ENCODE results near the gene HTT.
"Not testable (repeated sequence)": the region's sequence is repeated elsewhere in the genome, so short reads cannot be mapped to it uniquely, and the experiment has no call there.

Gene HTT

DNA sequence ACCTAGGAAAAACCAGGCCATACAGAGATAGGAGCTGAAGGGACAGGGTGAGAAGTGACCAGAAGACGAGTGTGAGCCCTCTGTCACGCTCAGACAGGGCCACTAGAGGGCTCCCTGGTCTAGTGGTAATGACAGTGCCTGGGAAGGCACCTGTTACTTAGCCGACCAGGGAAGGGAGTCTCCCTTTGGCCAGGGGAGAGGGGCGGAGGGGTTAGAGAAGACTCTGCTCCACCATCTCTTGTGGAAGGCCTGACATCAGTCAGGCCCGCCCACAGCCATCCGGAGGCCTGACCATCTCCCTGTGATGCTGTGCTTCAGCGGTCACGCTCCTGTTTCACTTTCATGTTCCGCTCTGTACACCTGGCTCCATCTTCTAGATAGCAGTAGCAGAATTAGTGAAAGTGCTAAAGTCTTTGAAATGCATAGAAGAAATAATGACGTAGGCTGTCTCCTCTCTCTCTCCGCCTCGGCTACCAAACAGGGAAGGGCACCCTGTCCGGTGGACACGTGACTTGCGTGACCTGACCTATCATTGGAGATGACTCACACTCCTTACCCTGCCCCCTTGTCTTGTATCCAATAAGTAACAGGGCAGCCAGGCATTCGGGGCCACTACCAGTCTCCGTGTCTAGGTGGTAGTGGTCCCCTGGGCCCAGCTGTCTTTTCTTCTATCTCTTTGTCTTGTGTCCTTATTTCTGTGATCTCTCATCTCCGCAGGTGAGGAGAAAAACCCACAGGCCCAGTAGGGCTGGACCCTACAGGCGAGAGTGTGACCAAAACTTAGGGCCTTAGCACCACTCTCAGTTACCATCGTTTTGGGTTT is 26.8 kb upstream of the HTT start:
- H3K9me3 ChIP-seq (ENCODE audit: control insufficient read depth, low read length): peaks cover 4% of the 10 kb centered on the region
- H3K4me1 ChIP-seq (ENCODE audit: control insufficient read depth, insufficient read depth, low read length, poor library complexity, severe bottlenecking): no peaks in the 10 kb centered on the region
- H3K36me3 ChIP-seq (ENCODE audit: control insufficient read depth, insufficient read depth, low read length): no peaks in the 10 kb centered on the region
- no peak overlapping the region for H3K4me3 ChIP-seq (ENCODE audit: extremely low read depth, insufficient read depth, low read length, poor library complexity, severe bottlenecking)
- WGBS, 2 experiments (ENCODE audit: insufficient coverage in 2 of 2): 62 to 67% methylated on average over 13 to 19 of the region's 20 CpGs
- no peak overlapping the region for H3K27ac ChIP-seq (ENCODE audit: low read depth, low read length, severe bottlenecking)

DNA sequence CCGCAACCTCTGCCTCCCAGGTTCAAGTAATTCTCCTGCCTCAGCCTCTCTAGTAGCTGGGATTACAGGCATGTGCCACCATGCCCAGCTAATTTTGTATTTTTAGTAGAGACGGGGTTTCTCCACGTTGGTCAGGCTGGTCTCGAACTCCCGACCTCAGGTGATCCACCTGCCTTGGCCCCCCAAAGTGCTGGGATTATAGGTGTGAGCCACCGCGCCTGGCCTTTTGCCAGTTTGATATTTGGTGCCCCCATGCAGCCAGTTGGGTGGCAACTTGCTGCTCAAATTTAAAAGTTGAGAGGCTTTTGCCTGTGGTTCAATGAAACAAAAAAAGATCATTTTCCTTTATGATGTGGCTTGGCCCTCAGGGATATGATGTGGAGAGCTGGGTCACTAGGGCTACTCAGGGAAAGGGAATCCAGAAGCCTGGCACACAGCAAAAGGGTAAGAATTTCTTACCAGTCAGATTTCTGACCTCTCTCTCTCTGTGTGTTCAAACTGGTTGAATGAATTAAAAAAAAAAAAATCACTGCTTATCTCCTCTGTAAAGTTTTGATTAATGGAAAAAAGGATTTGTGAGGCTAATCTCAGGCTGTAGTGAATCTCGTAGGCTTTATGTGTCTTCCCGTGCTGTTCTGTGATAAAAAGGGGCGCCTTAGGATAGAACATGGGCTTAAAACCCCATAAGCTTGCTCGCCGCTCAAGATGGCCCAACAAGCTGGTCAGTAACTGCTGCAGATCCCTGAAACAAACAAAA is 23.2 kb upstream of the HTT start:
- not testable (repeated sequence) for H3K27ac ChIP-seq (ENCODE audit: low read depth, low read length, severe bottlenecking); H3K4me1 ChIP-seq (ENCODE audit: control insufficient read depth, insufficient read depth, low read length, poor library complexity, severe bottlenecking); H3K4me3 ChIP-seq (ENCODE audit: extremely low read depth, insufficient read depth, low read length, poor library complexity, severe bottlenecking); H3K36me3 ChIP-seq (ENCODE audit: control insufficient read depth, insufficient read depth, low read length)
- H3K9me3 ChIP-seq (ENCODE audit: control insufficient read depth, low read length): peaks cover 20% of the 10 kb centered on the region
- 96 to 97% methylated on average over 8 to 11 of the region's 12 CpGs for WGBS, 2 experiments (ENCODE audit: insufficient coverage in 2 of 2)

DNA sequence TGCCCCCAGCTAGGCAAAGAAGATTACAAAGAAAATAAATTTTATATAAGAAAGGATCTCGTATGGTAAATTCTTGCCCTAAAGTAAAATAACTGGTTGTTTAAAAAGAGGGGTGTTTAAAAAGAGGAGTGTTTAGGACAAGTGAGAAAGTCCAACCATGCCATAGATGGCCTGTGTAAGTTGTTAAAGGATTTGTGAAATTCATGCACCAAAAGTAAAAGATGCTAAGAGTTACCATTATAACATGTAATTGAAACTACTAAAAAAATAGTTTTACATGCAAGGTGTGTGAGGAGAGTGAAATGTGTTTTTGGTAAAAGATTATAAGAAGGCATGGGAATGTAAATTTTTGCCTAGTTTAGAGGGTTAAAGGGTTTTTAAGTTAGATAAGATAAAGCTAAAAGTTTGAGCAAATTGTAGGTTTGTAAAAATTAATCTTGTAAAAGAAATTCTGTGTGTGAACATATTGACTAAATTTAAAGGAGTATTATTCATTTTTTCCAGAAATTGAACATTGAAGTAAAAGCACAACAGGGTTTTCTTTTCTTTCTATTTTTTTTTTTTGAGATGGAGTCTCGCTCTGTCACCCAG is 20.2 kb upstream of the HTT start:
- no peaks in the 10 kb centered on the region for H3K36me3 ChIP-seq (ENCODE audit: control insufficient read depth, insufficient read depth, low read length)
- H3K4me3 ChIP-seq (ENCODE audit: extremely low read depth, insufficient read depth, low read length, poor library complexity, severe bottlenecking): no peak overlapping the region
- peaks cover 22% of the 10 kb centered on the region for H3K9me3 ChIP-seq (ENCODE audit: control insufficient read depth, low read length)
- H3K27ac ChIP-seq (ENCODE audit: low read depth, low read length, severe bottlenecking): no peak overlapping the region
- no peaks in the 10 kb centered on the region for H3K4me1 ChIP-seq (ENCODE audit: control insufficient read depth, insufficient read depth, low read length, poor library complexity, severe bottlenecking)
- WGBS, 2 experiments (ENCODE audit: insufficient coverage in 2 of 2): 83 to 86% methylated on average over 1 of the region's 2 CpGs

DNA sequence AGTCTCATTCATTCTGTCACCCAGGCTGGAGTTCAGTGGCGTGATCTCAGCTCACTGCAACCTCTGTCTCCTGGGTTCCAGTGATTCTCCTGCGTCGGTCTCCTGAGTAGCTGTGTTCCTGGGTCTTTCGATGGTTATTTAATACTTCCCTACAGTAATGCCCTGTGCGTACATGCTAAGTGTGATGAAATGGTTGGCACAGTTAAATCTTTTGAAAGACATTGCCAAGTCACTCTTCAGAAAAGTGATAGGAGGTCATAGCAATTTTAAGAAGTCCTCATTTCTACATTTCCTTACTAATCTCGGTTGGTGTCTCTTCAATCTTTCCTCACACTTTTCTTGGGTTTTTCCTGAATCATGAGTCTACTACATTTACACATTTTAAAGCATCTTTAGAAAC is 14.5 kb upstream of the HTT start:
- no peaks in the 10 kb centered on the region for H3K36me3 ChIP-seq (ENCODE audit: control insufficient read depth, insufficient read depth, low read length)
- H3K4me3 ChIP-seq (ENCODE audit: extremely low read depth, insufficient read depth, low read length, poor library complexity, severe bottlenecking): no peak overlapping the region
- H3K9me3 ChIP-seq (ENCODE audit: control insufficient read depth, low read length): peaks cover 16% of the 10 kb centered on the region
- H3K27ac ChIP-seq (ENCODE audit: low read depth, low read length, severe bottlenecking): no peak overlapping the region
- 89 to 94% methylated on average over 6 of the region's 6 CpGs for WGBS, 2 experiments (ENCODE audit: insufficient coverage in 2 of 2)
- H3K4me1 ChIP-seq (ENCODE audit: control insufficient read depth, insufficient read depth, low read length, poor library complexity, severe bottlenecking): peaks cover 4% of the 10 kb centered on the region

DNA sequence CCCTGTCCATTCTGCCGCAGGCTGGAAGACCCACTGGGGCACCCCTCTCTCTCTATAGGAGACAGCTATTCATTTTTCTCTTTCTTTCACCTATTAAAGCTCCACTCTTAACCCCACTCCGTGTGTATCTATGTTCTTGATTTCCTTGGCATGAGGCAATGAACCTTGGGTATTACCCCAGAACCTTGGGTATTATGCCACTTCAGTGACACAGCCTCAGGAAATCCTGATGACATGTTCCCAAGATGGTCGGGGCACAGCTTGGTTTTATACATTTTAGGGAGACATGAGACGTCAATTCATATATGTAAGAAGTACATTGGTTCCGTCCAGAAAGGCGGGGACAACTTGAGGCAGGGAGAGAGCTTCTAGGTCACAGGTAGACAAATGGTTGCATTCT is 13.5 kb upstream of the HTT start:
- H3K4me3 ChIP-seq (ENCODE audit: extremely low read depth, insufficient read depth, low read length, poor library complexity, severe bottlenecking): no peak overlapping the region
- H3K36me3 ChIP-seq (ENCODE audit: control insufficient read depth, insufficient read depth, low read length): no peaks in the 10 kb centered on the region
- peaks cover 4% of the 10 kb centered on the region for H3K4me1 ChIP-seq (ENCODE audit: control insufficient read depth, insufficient read depth, low read length, poor library complexity, severe bottlenecking)
- peaks cover 5% of the 10 kb centered on the region for H3K9me3 ChIP-seq (ENCODE audit: control insufficient read depth, low read length)
- H3K27ac ChIP-seq (ENCODE audit: low read depth, low read length, severe bottlenecking): no peak overlapping the region
- 87% methylated on average over 6 of the region's 6 CpGs for WGBS, 2 experiments (ENCODE audit: insufficient coverage in 2 of 2)

DNA sequence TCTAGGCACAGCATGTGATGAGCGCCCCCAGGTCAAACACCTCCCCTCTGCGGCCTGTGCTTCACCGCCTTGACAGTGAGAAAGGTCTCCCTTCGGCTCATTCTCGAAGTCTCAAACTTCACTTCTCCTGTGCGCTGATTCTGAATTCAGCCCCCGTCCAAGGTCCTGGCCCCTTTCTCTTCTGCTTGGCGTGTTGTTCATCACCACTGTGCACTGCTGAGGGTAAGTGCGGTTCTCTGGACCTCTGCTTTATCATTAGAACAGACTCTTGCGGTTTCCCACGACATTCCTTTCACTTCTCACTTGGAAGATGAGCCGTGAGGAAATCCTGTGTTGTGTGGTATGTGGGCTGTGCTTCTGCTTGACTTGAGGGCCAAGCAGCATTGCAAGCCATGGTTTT is 12.0 kb upstream of the HTT start:
- no peak overlapping the region for H3K27ac ChIP-seq (ENCODE audit: low read depth, low read length, severe bottlenecking)
- 91 to 95% methylated on average over 7 to 11 of the region's 12 CpGs for WGBS, 2 experiments (ENCODE audit: insufficient coverage in 2 of 2)
- no peak overlapping the region for H3K4me3 ChIP-seq (ENCODE audit: extremely low read depth, insufficient read depth, low read length, poor library complexity, severe bottlenecking)
- no peaks in the 10 kb centered on the region for H3K36me3 ChIP-seq (ENCODE audit: control insufficient read depth, insufficient read depth, low read length)
- no peaks in the 10 kb centered on the region for H3K9me3 ChIP-seq (ENCODE audit: control insufficient read depth, low read length)
- H3K4me1 ChIP-seq (ENCODE audit: control insufficient read depth, insufficient read depth, low read length, poor library complexity, severe bottlenecking): peaks cover 4% of the 10 kb centered on the region

DNA sequence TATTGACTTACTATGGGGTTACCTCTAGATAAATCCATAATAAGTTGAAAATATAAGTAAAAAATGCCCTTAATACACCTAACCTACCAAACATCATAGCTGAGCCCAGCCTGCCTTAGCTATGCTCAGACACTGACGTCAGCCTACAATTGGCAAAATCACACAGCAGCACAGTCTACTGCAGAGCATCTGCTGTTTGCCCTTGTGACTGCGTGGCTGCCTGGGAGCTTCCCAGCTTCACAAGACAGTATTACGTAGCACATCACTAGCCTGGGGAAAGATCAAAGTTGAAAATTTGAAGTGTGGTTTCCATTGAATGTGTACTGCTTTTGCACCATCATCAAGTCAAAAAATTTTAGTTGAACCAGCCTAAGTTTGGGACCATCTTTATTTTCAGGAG is 8.9 kb upstream of the HTT start:
- Histone ChIP-seq H3K27ac (ENCODE audit: low read depth, low read length, severe bottlenecking) (no peak overlapping the region), H3K36me3 (ENCODE audit: control insufficient read depth, insufficient read depth, low read length) (no peaks in the 10 kb centered on the region), H3K4me1 (ENCODE audit: control insufficient read depth, insufficient read depth, low read length, poor library complexity, severe bottlenecking) (peaks cover 4% of the 10 kb centered on the region), H3K4me3 (ENCODE audit: extremely low read depth, insufficient read depth, low read length, poor library complexity, severe bottlenecking) (no peak overlapping the region), H3K9me3 (ENCODE audit: control insufficient read depth, low read length) (no peaks in the 10 kb centered on the region)
- 85% methylated on average over 3 of the region's 3 CpGs; no CpG with 5 or more reads in 1 of the 2 experiments for whole genome bisulfite sequencing, 2 experiments (ENCODE audit: insufficient coverage in 2 of 2)

DNA sequence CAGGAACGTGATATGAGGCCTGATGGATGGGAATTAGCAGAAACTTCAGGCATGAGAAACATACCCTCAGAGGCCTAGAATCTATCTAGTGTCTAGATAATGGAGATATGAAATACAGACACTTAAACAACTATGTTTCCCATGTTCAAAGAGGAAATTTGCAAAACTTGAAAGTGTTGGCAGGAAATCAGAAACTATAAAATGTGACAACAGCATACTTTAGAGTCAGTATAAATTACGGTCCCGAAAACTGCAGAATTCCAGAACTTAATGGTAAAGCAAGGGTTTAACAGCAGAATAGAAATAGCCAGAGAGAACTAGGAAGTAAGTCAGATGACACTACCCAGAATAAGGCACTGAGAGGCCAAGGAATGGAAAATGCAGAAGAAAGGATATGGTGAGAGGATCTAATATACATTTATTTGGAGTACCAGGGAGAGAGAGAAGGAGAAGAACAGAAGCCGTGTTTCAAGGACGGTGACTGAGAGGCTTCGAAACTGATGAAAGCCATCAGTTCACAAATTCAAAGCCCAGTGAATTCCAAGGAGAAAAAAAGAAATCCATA is 7.6 kb upstream of the HTT start:
- Histone ChIP-seq H3K27ac (ENCODE audit: low read depth, low read length, severe bottlenecking) (no peak overlapping the region), H3K4me1 (ENCODE audit: control insufficient read depth, insufficient read depth, low read length, poor library complexity, severe bottlenecking) (peaks cover 4% of the 10 kb centered on the region), H3K9me3 (ENCODE audit: control insufficient read depth, low read length) (no peaks in the 10 kb centered on the region), H3K36me3 (ENCODE audit: control insufficient read depth, insufficient read depth, low read length) (no peaks in the 10 kb centered on the region), H3K4me3 (ENCODE audit: extremely low read depth, insufficient read depth, low read length, poor library complexity, severe bottlenecking) (no peak overlapping the region)
- WGBS, 2 experiments (ENCODE audit: insufficient coverage in 2 of 2): 96 to 97% methylated on average over 4 to 5 of the region's 6 CpGs

DNA sequence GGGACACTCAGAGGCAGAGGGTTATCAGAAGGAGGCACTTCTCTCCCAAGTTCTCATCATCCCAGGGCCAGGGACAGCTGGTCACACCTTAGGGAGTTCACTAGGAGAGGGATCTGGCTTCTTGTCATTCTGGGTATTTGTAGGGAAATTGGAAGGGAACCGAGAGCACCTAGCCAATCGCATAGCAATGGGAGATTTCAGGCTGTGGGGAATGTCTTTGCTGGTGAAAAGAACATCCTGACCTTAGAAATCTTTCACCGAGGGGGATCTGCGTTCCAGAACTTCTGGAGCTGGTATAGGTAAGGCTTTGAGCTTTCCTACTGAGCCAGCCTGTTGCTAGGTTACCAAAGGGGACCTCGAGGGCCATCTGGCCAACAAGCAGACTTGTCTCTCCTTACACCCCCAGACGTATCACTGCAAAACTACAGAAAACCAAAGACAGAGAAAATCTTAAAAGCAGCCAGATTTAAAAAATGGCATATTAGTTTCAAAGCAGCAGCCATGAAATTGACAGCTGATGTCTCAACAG is 6.9 kb upstream of the HTT start:
- Histone ChIP-seq H3K4me3 (ENCODE audit: extremely low read depth, insufficient read depth, low read length, poor library complexity, severe bottlenecking) (no peak overlapping the region), H3K27ac (ENCODE audit: low read depth, low read length, severe bottlenecking) (no peak overlapping the region), H3K9me3 (ENCODE audit: control insufficient read depth, low read length) (no peaks in the 10 kb centered on the region), H3K36me3 (ENCODE audit: control insufficient read depth, insufficient read depth, low read length) (no peaks in the 10 kb centered on the region), H3K4me1 (ENCODE audit: control insufficient read depth, insufficient read depth, low read length, poor library complexity, severe bottlenecking) (peaks cover 4% of the 10 kb centered on the region)
- WGBS, 2 experiments (ENCODE audit: insufficient coverage in 2 of 2): 65 to 74% methylated on average over 4 to 5 of the region's 6 CpGs

DNA sequence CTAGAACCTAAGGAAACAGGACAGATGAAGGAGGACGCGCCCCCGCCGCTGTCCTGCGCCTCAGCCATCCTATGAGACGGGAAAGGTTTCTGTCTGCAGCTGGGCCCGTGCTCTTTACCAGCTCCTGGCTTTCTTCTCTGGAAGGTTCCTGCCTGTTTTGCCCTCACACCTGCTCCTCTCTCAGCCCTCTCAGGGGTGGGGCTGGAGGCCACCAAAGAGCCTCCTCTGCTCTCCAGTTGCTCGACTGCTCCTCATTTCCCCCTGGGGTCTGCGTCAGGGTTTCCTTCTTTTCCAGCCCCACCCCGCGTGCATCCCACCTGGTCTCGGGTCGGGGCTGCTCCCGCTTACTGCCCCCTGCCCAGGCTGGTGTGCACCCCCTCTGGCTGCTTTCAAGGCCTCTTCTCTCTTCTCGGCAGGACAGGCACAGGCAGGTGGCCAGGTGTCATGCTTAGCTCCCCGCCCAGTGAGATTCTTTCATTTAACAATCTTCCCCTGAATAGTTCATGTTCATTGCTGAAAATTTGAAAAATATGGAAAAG is 4.8 kb upstream of the HTT start:
- no peaks in the 10 kb centered on the region for H3K9me3 ChIP-seq (ENCODE audit: control insufficient read depth, low read length)
- H3K4me3 ChIP-seq (ENCODE audit: extremely low read depth, insufficient read depth, low read length, poor library complexity, severe bottlenecking): no peak overlapping the region
- 86 to 91% methylated on average over 13 to 14 of the region's 16 CpGs for WGBS, 2 experiments (ENCODE audit: insufficient coverage in 2 of 2)
- H3K4me1 ChIP-seq (ENCODE audit: control insufficient read depth, insufficient read depth, low read length, poor library complexity, severe bottlenecking): no peaks in the 10 kb centered on the region
- H3K36me3 ChIP-seq (ENCODE audit: control insufficient read depth, insufficient read depth, low read length): no peaks in the 10 kb centered on the region
- no peak overlapping the region for H3K27ac ChIP-seq (ENCODE audit: low read depth, low read length, severe bottlenecking)
